Activated gamma-delta T cell treated with Interleukin-2 at 50 U/mL for 16 hours (primary cell): Measurements from ENCODE around the gene CYP51A1.
"Not testable (repeated sequence)": the region's sequence is repeated elsewhere in the genome, so short reads cannot be mapped to it uniquely, and the experiment has no call there.

Source experiments
- DNase-seq: peaks from one replicate; pipeline ENCODE4 v3.0.0-alpha.2; 2020

Gene CYP51A1

DNA sequence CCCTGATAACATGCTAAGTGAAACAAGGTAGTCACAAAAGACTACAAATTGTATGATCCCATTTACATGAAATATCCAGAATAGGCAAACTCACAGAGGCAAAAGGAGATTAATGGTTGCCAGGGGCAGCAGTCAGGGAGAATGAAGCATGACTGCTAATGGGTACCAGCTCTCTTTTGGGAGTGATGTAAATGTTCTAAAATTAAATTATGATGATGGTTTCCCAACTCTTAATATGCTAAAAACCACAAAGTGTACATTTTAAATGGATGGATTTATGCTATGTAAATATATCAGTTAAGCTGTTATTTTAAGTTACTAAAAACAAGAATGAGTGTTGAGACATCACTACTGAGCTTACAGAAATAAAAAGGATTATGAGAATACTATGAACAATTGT is 12.6 kb downstream of the CYP51A1 start:
- no peak for DNase-seq

DNA sequence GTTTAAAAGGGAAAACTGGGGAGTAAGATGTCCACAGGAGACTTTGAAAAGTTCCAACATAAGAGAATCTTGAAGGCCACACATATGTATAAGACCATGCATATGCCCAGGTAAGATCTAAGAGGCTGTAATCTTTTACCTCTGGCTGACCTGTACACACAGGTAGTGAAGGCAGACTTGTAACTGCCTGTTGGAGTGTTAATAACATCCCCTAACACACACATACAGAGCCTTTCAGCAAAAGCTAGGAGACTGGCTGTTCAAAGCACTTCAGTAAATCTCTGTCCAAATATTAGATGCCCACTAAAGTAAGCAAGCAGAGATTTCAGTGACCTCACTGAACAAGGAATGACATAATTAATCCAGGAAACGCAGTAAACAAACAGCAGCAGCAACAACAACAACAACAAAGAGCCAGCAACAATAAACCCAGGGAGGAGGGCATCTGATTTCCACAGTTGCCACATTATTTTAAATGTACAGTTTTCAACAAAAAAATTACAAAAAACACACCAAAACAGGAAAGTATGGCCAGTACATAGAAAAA is 15.0 kb downstream of the CYP51A1 start:
- no peak for DNase-seq

DNA sequence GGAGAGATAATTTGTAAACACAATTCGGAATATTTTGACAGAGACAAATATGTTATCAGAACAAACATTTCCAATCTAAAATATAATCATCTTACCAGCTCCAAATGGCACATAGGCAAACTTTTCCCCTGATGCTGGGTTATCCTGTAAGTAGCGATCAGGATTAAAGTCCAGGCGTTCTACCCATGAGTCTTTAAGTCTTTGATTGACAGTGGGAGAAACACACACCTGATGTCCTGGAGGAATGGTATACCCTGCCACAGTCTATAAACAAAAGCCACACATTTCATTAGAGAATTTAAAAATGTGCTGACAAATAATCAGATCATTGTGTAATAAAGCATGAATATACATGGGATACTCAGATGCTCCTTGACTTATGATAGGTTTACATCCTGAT is 17.3 kb downstream of the CYP51A1 start:
- no peak for DNase-seq

DNA sequence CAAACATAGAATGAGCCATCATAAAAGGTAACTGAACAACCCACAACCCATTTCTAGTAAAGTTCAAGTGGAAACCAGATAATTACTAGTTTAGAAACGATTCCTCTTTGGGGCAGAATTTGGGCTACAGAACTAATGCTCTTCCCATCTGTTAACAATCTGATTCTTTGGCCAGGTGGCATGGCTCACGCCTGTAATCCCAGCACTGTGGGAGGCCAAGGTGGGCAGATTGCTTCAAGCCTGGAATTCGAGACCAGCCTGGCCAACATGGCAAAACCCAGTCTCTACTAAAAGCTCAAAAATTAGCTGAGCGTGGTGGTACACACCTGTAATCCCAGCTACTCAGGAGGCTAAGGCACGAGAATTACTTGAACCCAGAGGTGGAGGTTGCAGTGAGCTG is 18.5 kb downstream of the CYP51A1 start:
- DNase-seq: no peak

DNA sequence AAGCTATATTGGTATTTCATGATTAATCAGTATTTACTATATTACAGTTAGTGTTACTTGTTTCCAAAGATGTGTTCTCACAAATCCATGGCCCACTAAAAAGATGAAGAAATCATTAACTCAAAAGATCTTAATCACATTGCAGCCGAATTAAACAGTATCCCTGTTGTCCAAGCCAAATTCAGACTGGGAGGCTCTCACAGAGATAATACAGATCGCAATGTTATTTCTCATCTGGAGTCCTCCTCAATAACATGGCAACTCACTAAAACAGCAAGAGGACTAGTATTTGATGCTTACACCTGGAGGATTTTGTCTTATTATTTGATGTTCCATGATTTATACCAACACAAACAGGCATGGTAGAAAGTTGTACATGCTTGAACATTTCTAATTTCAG is 23.4 kb downstream of the CYP51A1 start:
- DNase-seq: no peak

DNA sequence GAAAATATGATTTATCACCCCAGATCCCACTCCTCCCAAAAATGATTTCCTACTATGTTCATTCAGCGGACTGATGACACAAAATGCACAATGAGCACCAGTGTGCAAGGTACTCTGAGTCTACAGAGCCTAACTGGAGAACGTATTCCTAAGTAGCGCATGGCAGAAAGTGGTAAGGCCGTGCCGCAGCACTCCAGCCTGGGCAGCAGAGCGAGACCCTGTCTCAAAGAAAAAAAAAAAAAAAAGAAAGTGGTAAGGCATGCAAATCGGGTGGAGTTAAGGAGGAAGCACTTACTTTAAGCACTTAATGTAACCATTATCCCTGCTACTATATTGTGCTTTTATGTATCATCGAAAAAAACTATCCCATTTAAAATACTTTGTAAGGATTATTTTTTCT is 25.5 kb downstream of the CYP51A1 start:
- DNase-seq: no peak

DNA sequence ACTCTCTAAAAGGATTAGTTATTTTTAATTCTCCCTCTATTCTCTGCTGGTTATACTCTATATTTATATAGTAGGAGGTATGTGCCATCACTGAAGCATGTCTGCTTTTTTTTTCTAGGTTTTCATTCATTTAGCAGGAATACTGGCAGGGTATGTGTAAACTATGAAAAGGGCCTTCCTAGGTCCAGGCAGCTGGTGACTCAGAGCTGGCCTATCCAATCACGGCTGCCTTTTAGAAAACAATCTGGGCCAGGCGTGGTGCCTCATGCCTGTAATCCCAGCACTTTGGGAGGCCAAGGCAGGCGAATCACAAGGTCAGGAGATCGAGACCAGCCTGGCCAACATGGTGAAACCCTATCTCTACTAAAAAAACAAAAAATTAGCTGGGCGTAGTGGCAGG is 31.4 kb downstream of the CYP51A1 start:
- not testable (repeated sequence) for DNase-seq

DNA sequence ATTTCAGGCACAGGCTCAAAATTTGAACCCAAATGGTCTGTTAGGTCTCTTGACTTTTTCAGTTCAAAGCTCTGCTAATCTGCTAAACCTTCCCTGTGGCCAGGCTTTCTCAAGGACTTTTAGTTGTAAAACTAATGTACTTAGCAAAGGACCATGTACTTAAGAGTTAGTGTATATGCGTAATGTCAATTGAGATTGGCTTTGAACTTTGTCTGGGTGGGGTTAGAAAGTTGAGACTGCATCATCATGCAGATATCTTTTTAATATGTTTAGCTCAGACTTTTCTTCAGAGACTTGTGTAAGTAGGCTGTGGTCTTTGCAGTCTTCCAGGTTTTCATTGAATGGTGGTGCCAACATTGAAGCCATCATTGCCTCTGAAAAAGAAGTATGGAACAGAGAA is 33.7 kb downstream of the CYP51A1 start:
- no peak for DNase-seq

DNA sequence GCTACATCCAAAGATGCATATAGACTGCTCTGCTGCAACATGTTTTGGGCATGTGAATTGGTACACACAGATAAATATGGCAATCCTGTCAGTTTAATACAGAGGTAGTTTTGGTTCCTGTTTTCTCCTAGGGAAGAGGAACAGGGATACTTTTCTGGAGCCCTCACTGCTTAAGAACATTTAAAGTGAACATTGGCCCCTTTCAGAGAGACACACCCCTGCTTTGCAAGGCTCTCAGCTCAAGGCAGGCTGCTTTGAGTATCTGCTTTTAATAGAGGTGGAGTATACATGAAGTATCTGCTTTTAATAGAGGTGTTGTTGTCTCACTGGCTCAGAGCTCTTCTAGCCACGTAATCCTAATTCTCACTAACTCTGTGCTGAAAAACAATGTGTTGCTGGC is 38.9 kb downstream of the CYP51A1 start:
- DNase-seq: no peak

DNA sequence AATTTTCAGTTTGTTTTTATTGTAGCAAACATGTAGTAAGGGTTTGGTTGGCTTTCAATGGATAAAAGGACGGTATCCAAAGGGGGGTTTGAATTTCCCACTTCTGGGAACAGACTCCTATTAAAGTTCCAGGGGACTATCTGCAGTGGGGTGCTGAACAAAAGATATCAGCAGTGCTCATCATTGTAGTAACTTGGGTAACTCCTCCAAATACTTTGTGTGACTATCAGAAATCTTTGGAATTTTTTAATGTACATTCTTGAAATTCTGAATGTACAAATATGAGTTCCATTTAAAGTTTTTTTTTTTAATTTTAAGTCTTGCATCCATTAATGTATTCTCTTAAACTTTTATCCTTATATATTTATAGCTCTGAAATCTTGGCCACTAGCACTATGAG is 42.1 kb downstream of the CYP51A1 start:
- DNase-seq: no peak

DNA sequence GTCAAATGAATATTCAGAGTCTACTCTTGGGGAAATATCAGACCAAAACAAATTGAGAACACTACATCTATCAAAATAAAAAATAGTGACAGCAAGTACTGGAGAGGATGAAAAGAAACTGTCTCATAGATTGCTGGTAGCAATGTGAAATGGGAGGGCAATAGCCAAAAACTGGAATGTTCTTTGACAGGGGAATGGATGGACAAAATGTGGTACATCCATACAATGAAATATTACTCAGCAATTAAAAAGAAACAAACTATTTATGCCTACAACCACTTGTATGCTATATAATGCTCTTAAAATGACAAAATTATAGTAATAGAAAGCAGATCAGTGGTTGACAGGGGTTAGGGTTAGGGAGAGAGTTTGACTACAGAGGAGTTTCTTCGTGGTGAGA is 46.0 kb downstream of the CYP51A1 start:
- DNase-seq: no peak

DNA sequence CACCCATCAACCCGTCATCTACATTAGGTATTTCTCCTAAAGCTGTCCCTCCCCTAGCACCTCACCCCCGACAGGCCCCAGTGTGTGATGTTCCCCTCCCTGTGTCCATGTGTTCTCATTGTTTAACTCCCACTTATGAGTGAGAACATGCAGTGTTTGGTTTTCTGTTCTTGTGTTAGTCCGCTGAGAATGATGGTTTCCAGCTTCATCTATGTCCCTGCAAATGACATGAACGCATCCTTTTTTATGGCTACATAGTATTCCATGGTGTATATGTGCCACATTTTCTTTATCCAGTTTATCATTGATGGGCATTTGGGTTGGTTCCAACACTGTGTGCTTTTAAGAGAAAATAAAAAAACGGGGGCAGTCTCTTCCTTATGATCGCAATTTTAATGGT is 50.4 kb downstream of the CYP51A1 start:
- not testable (repeated sequence) for DNase-seq

DNA sequence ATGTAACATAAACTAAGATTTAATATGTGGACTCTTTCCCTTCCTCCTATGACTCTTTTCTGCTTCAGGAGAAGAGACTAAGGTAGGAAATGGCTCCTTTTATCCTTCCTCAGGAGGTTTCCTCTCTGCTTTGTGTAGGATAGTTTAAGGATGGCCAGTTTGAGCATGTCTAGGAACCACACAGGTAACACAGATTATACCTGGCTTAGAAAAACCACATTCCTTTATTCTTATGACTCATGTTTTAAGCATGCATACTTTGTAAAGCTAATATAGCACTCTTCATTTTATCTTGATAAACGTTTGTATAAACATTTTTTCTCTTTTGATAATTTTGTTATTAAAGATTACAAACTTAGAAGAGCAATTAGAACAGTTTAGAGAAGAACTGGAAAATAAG is 57.8 kb downstream of the CYP51A1 start:
- no peak for DNase-seq

DNA sequence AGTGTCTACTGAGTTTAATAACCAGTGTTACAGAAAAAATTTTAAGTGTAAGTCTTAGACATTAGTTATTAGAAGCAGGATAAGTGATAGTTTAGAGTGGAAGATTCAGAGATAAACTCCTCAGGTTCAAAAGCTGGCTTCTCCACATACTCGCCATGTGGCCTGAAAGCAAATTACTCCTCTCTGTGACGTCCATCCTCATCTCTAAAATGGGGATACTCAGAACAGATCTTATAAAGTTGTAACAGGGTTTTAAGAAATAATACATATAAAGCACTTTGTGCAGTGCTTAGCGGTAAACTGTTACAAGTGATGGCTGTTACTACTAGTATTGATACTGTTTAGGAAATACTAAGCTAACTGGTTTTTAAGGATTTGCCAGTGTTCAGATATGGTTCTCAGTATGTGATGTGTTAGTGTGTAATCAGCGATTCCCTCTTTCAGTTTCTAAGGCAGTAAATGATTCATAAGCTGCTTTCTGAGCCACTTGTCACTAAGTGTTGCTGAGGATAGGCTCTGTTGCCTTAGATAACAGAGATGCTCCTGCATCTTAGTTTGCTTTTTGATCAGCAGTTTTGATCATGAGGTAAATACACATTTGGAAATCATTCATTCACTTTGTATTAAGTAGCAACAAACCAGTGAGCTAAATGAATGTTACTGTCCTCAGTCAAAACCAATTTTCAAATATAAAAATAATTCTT is 58.7 kb downstream of the CYP51A1 start:
- no peak for DNase-seq

DNA sequence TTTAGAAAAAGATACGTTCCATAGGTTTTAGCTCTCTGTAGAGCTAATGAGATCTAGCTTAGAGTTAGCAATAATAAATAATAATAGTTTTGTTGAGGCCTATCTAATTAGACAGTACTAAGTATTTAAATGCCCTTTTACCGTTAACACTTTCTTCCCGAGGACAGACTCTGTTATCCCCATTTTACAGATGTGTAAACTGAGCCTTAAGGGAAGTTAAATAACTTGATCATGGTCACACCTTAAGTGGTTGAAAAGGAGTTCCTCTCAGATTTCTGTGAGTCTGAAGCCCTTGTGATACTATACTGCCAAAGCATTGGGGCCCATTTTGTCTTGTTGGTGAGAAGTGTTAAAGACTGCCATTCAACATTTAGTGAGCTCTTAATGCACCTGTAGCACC is 61.6 kb downstream of the CYP51A1 start:
- no peak for DNase-seq

DNA sequence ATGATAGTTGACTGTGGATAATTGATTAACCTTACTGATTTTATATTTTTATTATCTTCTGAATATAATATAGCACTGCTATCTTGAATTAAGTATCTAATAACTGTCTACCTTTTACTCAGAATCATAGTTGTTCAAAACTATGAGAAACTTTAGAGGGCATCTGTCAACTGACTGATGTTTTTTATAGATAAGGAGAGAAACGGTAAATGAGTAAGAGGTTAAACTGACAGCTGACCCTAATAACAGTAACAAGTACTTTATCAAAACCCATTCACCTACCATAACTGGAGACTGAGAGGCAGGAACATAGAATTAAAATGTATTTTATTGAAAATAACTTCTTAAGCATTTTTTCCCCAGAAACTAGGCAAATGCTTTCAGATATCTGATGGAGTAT is 62.2 kb downstream of the CYP51A1 start:
- no peak for DNase-seq

DNA sequence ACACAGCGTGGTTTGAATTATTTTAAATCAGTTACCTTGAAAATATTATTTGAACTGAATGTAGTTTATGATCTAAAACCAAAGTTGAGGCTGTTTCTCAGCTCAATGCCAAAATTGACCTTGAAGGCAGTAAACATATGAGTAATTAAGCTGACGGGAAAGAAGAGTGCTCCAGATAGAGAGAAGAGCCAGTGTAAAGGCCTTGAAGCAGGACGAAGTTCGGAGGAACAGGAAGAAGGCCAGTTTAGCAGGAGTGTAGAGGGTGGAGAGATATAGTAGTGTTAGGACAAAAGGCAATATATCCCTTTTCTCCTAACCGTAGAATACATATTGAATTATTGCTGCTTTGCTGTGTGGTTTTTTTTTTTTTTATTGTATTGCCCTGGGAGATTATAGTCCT is 63.2 kb downstream of the CYP51A1 start:
- DNase-seq: no peak

DNA sequence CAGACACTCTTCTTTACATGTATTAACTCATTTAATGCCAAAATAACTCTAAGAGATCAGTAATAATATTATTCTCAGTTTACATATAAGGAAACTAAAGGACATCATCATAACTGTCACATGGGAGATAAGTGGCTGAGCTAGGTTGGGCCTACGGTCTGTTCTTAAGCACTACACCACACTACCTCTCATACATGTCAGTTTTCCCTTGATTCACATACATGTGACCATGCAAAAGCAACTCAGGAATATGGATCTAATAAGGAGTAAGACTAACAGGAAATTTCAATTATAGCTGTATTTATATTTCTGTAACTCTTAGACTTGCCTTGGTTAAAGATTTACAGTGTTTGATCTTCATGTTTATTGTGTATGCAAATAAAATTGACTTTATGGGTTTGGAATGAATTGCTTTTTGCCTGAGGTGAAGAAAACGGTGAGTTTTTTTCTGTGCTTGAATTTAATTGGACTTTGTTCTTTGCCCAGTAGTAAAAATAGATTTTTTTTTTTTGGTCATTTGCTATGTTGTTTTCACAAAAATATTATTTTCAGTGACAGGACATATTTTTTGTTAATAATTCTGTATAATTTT is 69.7 kb downstream of the CYP51A1 start:
- no peak for DNase-seq
